Colonic mucosa (tissue), 4 donors: Measurements from ENCODE around the gene ARHGEF16. TPM values are rescaled to one million over a fixed set of nuclear protein-coding genes. Genes with fewer than 3 reads are reported as not detected.
A peak's percentile ranks its signal among the peaks of the same experiment; 100 is the strongest.

Source experiments
- DNase-seq: peaks from one replicate; pipeline ENCODE4 v3.0.0-alpha.2; 2020
- H3K27ac ChIP-seq: fragments of 200-600 bp; one replicate; pipeline ENCODE4 v1.8.0; 2021
- H3K27me3 ChIP-seq: fragments of 200-600 bp; one replicate; pipeline ENCODE4 v1.8.0; 2021
- H3K36me3 ChIP-seq: fragments of 200-600 bp; one replicate; pipeline ENCODE4 v1.8.0; 2021
- H3K4me1 ChIP-seq: fragments of 200-600 bp; one replicate; pipeline ENCODE4 v1.8.0; 2021; ENCODE audit warnings: mild to moderate bottlenecking
- H3K4me3 ChIP-seq: fragments of 200-600 bp; one replicate; pipeline ENCODE4 v1.8.0; 2021
- H3K9ac ChIP-seq, 2 donors: one replicate each; pipeline ENCODE4 v1.7.0; 2013; ENCODE audit warnings: control low read depth in 2 of 2, low read depth in 2 of 2, low read length in 2 of 2
- H3K9me3 ChIP-seq: fragments of 200-600 bp; one replicate; pipeline ENCODE4 v1.8.0; 2021
- intact Hi-C: fragments of 100-400 bp; cut with DNase I; formaldehyde crosslinking; loops from one replicate; pipeline ENCODE4 v1.14.1; 2022
- total RNA-seq, 2 donors: library from RNA; stranded (reverse); fragmentation: NEBNext Ultra II Directional in 1 of 2; extraction: Animal tissue kit (Norgen Biotek cat#: 25700) in 1 of 2; gene quantifications; one replicate each; pipeline ENCODE4 v1.2.1, GENCODE V29; 2021
- TF ChIP-seq, protein P1 (sequence below): fragments of 200-600 bp; IDR thresholded peaks from one replicate; pipeline ENCODE4 v1.8.0; 2022; ENCODE audit warnings: antibody characterized with exemption, mild to moderate bottlenecking
- donor health status: healthy.
- donor health status: DM: no; HTN: no; CAD: no.
- donor health status: DM: no; HTN: no; CAD: no.

ARHGEF16 gene
- total RNA-seq, result 10 to 100 TPM; 77.3 to 90.2 TPM

DNA sequence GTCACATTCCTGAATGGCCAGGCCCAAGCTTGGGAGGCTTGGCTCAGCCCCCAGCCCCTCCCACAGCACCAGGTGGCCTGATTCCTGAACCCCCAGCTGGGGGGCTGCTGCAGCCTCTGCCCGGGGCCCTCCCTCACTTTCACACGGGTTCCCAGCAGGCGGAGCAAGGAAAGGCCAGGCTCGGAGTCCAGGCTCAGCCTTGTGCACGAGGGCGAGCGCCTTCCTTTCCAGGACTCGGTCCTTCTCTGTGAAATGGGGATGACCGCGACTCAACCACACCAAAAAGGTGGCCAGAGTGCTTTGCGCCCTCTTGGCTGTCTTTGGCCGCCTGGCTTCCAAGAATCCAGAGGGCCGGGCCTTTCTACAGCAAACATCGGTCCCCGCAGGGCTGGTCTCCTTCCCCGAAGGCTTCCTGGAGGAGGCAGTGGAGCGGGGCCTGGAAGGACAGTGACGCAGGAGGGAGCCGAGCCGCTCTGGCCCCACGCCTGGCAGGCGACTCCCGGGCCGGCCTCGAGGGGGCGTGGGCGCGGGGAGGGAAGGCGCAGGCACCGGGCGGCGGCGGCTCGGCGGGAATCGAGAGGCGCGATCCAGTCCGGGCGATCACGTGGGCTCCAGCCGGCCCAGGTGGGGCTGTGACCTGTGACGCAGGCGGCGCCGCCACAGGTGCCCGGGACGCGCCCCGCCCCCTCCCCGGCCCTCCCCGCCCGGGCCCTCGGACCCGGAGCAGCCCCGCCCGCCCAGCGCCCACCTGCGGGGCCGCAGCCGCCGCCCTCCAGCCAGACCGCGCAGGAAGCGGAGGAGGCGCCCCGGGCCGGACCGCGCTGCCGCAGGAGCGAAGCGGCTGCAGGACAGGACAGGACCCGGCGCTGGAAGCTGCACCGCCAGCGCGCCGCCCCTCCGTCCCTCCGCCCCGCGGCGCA lies at the start of gene ARHGEF16:
Gene ARHGEF16 (plus strand): TSS at position 775 of the 920 bp plus-strand sequence. CDS start 8,420 bp downstream, outside the sequence.
- peak within 1 kb of the TSS; percentile 91 for H3K27ac ChIP-seq
- DNase-seq, result peak; percentile 90
- H3K9ac ChIP-seq, result peak within 1 kb of the TSS; percentile 86 to 91
- peaks cover 10% of the 10 kb centered on the region for H3K27me3 ChIP-seq
- no peaks in the 10 kb centered on the region for H3K36me3 ChIP-seq
- H3K4me1 ChIP-seq, result peaks cover 38% of the 10 kb centered on the region
- H3K9me3 ChIP-seq, result no peaks in the 10 kb centered on the region
- TF ChIP-seq, protein P1, sequence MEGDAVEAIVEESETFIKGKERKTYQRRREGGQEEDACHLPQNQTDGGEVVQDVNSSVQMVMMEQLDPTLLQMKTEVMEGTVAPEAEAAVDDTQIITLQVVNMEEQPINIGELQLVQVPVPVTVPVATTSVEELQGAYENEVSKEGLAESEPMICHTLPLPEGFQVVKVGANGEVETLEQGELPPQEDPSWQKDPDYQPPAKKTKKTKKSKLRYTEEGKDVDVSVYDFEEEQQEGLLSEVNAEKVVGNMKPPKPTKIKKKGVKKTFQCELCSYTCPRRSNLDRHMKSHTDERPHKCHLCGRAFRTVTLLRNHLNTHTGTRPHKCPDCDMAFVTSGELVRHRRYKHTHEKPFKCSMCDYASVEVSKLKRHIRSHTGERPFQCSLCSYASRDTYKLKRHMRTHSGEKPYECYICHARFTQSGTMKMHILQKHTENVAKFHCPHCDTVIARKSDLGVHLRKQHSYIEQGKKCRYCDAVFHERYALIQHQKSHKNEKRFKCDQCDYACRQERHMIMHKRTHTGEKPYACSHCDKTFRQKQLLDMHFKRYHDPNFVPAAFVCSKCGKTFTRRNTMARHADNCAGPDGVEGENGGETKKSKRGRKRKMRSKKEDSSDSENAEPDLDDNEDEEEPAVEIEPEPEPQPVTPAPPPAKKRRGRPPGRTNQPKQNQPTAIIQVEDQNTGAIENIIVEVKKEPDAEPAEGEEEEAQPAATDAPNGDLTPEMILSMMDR, result peak; percentile 53
- peak within 1 kb of the TSS; percentile 71 for H3K4me3 ChIP-seq
- intact Hi-C loops, result loop anchor here (1.0 kb wide), 1 partner anchor 30 kb away; no protein-coding TSS in a partner anchor

DNA sequence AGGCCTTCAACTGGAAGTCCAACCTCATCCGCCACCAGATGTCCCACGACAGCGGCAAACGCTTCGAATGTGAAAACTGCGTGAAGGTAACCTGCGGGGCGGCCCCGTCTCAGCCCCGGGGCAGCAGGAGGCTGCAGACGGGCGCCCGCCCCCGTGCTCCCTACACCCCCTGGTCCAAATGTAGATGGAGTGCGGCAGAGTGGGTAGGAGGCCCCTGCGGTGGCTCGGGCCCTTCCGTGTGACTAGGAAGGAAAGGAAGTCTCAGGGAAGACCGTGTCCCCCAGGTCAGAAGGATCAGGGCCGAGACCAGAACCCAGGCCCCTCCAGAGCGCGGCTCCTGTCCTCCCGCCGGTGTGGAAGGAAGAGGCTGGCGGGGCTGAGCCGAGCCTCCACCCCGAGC lies 49.7 kb upstream of the ARHGEF16 start:
- intact Hi-C loops, result loop anchor here (5.0 to 10.0 kb wide), 3 partner anchors 120 to 392 kb away; no protein-coding TSS in a partner anchor
- Histone ChIP-seq H3K4me3 (no peak overlapping the region), H3K9me3 (no peaks in the 10 kb centered on the region), H3K4me1 (no peaks in the 10 kb centered on the region), H3K9ac (no peak overlapping the region), H3K27ac (no peak overlapping the region), H3K36me3 (no peaks in the 10 kb centered on the region), H3K27me3 (no peaks in the 10 kb centered on the region)
- TF ChIP-seq, protein P1, result no peak
- DNase-seq, result no peak

DNA sequence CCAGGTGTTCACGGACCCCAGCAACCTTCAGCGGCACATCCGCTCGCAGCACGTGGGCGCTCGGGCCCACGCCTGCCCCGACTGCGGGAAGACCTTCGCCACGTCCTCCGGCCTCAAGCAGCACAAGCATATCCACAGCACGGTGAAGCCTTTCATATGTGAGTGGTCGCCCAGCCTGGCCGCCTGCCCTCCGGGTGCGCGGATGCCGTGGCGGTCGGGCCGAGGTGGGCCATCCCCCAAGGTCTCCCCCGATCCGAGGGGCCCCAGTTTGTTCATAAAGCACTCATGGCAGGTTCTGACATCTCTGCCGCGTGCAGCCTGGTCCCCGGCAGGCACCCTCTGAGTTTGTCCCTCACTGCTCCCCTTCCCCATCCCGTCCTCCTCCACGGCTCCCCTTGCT lies 49.0 kb upstream of the ARHGEF16 start:
- H3K36me3 ChIP-seq, result no peaks in the 10 kb centered on the region
- H3K27me3 ChIP-seq, result no peaks in the 10 kb centered on the region
- no peak overlapping the region for H3K4me3 ChIP-seq
- no peaks in the 10 kb centered on the region for H3K9me3 ChIP-seq
- no peak overlapping the region for H3K27ac ChIP-seq
- H3K4me1 ChIP-seq, result no peaks in the 10 kb centered on the region
- TF ChIP-seq, protein P1, result no peak
- no peak overlapping the region for H3K9ac ChIP-seq
- DNase-seq, result no peak
- intact Hi-C loops, result loop anchor here (5.0 to 10.0 kb wide), 3 partner anchors 121 to 393 kb away; no protein-coding TSS in a partner anchor

DNA sequence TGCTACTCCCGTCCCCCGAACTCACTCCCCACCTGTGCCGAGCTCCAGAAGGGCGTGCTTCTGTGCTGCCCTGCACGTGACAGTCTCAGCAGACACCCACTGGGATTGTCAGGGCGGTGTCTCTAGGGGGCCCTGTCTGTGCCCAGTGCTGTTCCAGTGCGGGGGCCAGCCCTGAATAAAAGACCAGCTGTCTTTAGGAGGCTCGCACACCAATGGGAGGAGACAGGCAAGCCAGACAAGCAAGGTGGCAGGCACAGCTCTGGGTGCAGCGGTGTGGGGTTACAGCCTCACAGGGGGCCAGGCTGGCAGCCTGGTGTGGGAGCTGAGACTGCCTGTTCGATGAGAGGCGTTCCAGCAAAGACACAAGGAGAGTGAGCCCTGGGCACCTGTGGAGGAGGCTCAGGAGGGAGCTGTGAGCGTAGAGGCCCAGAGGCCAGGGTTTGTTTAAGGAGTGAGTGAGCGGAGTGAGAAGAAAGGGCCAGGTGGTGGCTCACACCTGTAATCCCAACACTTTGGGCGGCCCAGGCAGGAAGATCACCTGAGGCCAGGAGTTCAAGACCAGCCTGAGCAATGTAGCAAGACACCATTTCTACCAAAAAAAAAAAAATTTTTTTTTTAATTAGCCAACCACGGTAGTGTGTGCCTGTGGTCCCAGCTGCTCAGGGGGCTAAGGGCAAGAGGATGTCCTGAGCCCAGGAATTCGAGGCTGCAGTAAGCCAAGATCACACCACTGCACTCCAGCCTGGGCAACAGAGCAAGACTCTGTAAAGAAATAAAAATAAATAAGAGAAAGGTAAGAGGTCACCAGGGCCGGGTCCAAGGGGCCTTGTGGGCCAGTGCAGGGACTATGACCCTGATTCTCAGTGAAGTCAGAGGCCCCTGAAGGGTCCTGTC lies 48.2 kb upstream of the ARHGEF16 start:
- TF ChIP-seq, protein P1, result no peak
- Histone ChIP-seq H3K36me3 (no peaks in the 10 kb centered on the region), H3K9me3 (no peaks in the 10 kb centered on the region), H3K27me3 (no peaks in the 10 kb centered on the region), H3K27ac (no peak overlapping the region), H3K4me1 (no peaks in the 10 kb centered on the region), H3K9ac (no peak overlapping the region), H3K4me3 (no peak overlapping the region)
- no peak for DNase-seq
- intact Hi-C loops, result loop anchor here (5.0 to 10.0 kb wide), 3 partner anchors 121 to 394 kb away; no protein-coding TSS in a partner anchor

DNA sequence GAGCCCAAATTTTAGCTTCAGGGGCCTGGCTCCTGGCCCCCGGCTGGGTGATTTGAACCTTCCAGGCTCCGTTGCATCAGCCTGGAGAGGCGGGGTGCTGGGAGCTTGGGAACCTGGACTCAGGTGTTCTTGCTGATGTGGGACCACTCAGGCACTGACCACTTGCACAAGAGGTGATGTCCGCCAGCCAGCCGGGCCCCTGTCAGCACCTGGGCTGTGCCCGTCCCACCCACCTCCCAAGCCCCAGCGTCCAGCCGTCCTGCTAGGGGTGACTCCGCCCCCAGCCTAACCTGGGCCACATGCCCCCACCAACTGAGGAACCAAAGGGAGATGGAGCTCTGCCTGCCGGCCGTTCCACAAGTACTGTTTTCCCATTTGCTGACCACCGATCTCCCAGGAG lies 47.4 kb upstream of the ARHGEF16 start:
- TF ChIP-seq, protein P1, result no peak
- H3K4me3 ChIP-seq, result no peak overlapping the region
- intact Hi-C loops, result loop anchor here (5.0 to 10.0 kb wide), 3 partner anchors 122 to 395 kb away; no protein-coding TSS in a partner anchor
- no peaks in the 10 kb centered on the region for H3K4me1 ChIP-seq
- no peak overlapping the region for H3K27ac ChIP-seq
- no peaks in the 10 kb centered on the region for H3K27me3 ChIP-seq
- H3K9ac ChIP-seq, result no peak overlapping the region
- H3K9me3 ChIP-seq, result no peaks in the 10 kb centered on the region
- no peak for DNase-seq
- H3K36me3 ChIP-seq, result no peaks in the 10 kb centered on the region
